B cell (primary cell): ENCODE data around the gene OR4K2.

Experiments used
- EZH2 ChIP-seq: IDR thresholded peaks from 2 replicates; pipeline ENCODE4 v1.6.1; 2012; ENCODE audit warnings: borderline replicate concordance, low read depth, mild to moderate bottlenecking, moderate library complexity, low read length; ENCODE audit not compliant: insufficient read depth, poor library complexity, severe bottlenecking
- TF ChIP-seq, protein P1 (sequence below): fragments of 200-600 bp; IDR thresholded peaks from one replicate; pipeline ENCODE4 v1.8.0; 2022; ENCODE audit warnings: antibody characterized with exemption, mild to moderate bottlenecking

DNA sequence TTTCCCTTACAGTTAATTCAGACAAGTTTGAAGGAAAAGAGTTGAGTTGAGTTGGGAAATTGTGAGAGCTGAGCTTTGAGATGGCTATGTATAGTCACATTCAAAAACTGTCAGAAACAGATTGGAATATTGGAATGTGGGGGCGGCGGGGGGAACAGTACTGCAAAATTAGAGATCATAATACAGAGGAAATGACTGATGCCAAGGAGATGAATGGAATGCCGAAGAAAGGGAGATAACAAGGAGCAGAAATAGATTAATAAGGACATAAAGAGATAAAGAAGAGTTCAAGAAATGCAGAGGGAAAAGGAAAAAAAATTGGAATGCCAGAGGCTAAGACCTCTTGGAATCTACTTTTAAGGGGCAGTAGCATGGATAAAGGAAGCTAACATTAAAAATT lies 42.3 kb downstream of the OR4K2 start:
- TF ChIP-seq, protein P1, sequence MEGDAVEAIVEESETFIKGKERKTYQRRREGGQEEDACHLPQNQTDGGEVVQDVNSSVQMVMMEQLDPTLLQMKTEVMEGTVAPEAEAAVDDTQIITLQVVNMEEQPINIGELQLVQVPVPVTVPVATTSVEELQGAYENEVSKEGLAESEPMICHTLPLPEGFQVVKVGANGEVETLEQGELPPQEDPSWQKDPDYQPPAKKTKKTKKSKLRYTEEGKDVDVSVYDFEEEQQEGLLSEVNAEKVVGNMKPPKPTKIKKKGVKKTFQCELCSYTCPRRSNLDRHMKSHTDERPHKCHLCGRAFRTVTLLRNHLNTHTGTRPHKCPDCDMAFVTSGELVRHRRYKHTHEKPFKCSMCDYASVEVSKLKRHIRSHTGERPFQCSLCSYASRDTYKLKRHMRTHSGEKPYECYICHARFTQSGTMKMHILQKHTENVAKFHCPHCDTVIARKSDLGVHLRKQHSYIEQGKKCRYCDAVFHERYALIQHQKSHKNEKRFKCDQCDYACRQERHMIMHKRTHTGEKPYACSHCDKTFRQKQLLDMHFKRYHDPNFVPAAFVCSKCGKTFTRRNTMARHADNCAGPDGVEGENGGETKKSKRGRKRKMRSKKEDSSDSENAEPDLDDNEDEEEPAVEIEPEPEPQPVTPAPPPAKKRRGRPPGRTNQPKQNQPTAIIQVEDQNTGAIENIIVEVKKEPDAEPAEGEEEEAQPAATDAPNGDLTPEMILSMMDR = no peak
- no peak for TF ChIP-seq EZH2
